ENCODE data around the gene RASGRP4.

DNA sequence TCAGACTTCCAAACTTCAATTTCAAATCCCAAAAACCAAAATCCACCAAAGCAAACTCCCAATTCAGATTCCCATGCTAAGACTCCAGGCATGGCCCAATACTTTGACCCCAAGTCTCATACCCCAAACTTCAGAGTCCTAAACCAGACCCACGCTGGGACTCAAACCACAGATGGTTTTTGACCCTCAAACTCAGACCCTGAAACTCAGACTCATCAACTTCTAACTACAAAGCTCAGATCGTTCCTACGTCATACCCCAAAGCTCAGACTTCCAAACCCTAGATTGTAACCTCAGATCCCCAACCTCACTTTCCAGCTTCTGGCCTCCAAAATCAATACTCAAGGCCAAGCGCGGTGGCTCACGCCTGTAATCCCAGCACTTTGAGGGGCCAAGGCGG, 19.3 kb upstream of the RASGRP4 start:
- TF ChIP-seq, protein P1, sequence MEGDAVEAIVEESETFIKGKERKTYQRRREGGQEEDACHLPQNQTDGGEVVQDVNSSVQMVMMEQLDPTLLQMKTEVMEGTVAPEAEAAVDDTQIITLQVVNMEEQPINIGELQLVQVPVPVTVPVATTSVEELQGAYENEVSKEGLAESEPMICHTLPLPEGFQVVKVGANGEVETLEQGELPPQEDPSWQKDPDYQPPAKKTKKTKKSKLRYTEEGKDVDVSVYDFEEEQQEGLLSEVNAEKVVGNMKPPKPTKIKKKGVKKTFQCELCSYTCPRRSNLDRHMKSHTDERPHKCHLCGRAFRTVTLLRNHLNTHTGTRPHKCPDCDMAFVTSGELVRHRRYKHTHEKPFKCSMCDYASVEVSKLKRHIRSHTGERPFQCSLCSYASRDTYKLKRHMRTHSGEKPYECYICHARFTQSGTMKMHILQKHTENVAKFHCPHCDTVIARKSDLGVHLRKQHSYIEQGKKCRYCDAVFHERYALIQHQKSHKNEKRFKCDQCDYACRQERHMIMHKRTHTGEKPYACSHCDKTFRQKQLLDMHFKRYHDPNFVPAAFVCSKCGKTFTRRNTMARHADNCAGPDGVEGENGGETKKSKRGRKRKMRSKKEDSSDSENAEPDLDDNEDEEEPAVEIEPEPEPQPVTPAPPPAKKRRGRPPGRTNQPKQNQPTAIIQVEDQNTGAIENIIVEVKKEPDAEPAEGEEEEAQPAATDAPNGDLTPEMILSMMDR (conservative IDR thresholded peaks at IDR 0.05; ENCODE audit: low read length), result no peak
- TF ChIP-seq EZH2phosphoT487 (IDR thresholded peaks at IDR 0.05; ENCODE audit: borderline replicate concordance), result no peak
